Activated CD4-positive, CD25-positive, alpha-beta regulatory T cell (primary cell): ENCODE results near the gene IGFL2.

Source experiments
- DNase-seq, 4 experiments: peaks; one replicate each; lab custom pipeline; 2025; lab: John Stamatoyannopoulos, UW

Gene IGFL2

DNA sequence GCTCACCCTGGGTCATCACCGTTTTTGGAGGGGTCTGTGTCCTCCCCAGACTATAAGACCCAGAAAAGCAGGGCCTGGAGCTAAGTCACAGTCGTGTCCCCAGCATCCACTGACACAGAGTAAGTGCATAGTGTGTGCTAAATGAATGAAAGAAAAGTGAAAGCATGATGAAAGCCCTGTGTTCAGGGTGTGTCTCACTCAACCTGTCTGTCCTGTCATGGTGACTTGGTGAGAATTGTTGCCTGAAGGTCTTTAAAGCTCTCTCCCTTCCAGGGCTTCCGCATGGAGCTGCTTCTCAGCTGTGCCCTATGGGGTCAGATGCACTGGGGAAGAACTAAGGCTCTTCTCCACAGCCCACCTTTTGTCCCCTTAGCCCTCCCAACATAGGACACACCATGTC lies 61.0 kb downstream of the IGFL2 start:
- no peak for DNase-seq

DNA sequence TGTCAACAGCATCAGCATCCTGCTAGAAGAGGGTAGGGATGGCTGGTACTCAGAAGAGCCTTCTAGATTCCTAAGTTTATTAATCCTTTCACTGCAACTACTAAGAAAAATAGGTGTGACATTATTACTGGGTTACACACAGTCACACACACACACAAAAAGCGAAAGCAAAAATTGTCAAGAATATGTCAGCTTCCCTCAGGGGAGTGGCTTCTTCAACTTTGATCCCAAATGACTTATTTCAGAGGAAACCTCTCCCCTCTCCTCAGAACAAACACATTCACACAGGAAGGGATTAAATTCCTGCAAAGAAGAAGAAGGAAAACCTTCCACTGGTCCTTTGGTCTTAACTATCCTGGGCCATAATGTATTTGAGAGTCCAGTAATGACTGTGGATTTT lies 61.4 kb downstream of the IGFL2 start:
- no peak for DNase-seq

DNA sequence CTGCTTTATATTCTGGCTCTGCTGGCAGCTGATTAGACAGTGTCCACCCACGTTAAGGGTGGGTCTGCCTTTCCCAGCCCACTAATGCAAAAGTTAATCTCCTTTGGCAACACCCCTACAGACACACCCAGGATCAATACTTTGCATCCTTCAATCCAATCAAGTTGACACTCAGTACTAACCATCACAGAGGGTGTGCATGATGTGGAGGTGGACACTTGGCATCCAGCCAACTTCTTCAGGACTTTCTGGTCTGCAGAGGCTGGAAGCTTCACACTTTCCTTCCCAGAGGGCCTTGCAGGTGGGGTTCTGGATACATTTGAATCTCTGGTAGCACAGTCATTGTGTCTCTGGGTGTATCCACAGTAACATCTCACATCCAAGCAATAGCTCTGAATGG lies 62.6 kb downstream of the IGFL2 start:
- DNase-seq: no peak
